Measurements from ENCODE around the gene IL1RAPL2. TPM values are rescaled to one million over a fixed set of nuclear protein-coding genes. Genes with fewer than 3 reads are reported as not detected.

Gene IL1RAPL2
- total RNA-seq, 1 experiment from 2014 or later: 1.6 TPM

GRCh38 chrX:105136786-105137185 is 570.8 kb downstream of the IL1RAPL2 start:
- no peaks in the 10 kb centered on the region; the same call in 1 of the 2 replicates for H3K9me2 ChIP-seq (ENCODE audit: insufficient read depth)
- DNase-seq: peak; percentile 50 to 92
- peak overlapping the region; percentile 22; the same call in 1 of the 2 replicates for H3K4me2 ChIP-seq
- H3K4me1 ChIP-seq (replicated peaks; ENCODE audit: insufficient read depth): peaks cover 27% of the 10 kb centered on the region
- H3K4me3 ChIP-seq: no peak overlapping the region
- intact Hi-C loops (cut with micrococcal nuclease; ENCODE audit: unreplicated experiment): no loop called here
- no peak overlapping the region for H2AFZ ChIP-seq
- TF ChIP-seq EZH2 (IDR thresholded peaks at IDR 0.05; ENCODE audit: low read depth) (no peak), CTCF (conservative IDR thresholded peaks at IDR 0.05) (no peak)
- CTCF ChIA-PET: interaction anchor here (1.4 kb wide), 1 partner anchor 53 kb away, joined by 7 read pairs; no protein-coding TSS in a partner anchor
- no peaks in the 10 kb centered on the region for H3K79me2 ChIP-seq (ENCODE audit: low read depth)
- H3K27ac ChIP-seq: peak overlapping the region; percentile 58
- BruUV-seq (replicated peaks): no TSS peak
- H3K9me3 ChIP-seq (ENCODE audit: insufficient read depth, low read depth): no peaks in the 10 kb centered on the region
- H3K27me3 ChIP-seq (ENCODE audit: insufficient read depth, low read depth): no peaks in the 10 kb centered on the region
- H3F3A ChIP-seq (ENCODE audit: insufficient read depth, low read depth): peaks cover 14% of the 10 kb centered on the region; the same call in 1 of the 2 replicates
- no peaks in the 10 kb centered on the region for H4K20me1 ChIP-seq (ENCODE audit: insufficient read depth)
- H3K36me3 ChIP-seq (ENCODE audit: low read depth): no peaks in the 10 kb centered on the region
- POLR2A ChIA-PET (ENCODE audit: unreplicated experiment): interaction anchor here (0.5 to 0.6 kb wide), 3 partner anchors 237 to 1607 kb away, joined by 3 to 5 read pairs (median 3); no protein-coding TSS in a partner anchor

DNA sequence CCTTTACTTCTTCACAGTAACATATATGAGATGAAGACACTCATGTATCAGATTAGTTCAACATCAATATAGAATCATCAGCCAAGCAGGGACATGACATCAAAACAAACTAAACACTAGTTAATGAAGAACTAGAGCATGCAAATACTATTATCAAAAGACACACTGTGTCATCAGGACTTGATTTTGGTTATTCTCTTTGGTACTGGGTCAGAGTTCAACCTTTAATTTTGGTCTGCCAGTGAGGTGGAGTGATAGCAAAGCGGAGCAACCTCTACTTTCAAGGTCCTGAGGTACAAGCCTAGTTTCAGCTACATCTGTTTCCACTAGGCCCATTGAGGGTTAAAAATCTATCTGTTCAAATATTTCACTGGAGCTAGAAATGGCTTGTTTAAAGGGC is 584.0 kb downstream of the IL1RAPL2 start:
- POLR2A ChIA-PET (ENCODE audit: unreplicated experiment): no interaction called here
- TF ChIP-seq CTCF (conservative IDR thresholded peaks at IDR 0.05) (no peak), EZH2 (IDR thresholded peaks at IDR 0.05; ENCODE audit: low read depth) (no peak)
- Histone ChIP-seq H3F3A (ENCODE audit: insufficient read depth, low read depth) (no peaks in the 10 kb centered on the region), H3K4me3 (no peak overlapping the region), H3K79me2 (ENCODE audit: low read depth) (no peaks in the 10 kb centered on the region), H3K4me2 (no peak overlapping the region), H3K9me3 (ENCODE audit: insufficient read depth, low read depth) (no peaks in the 10 kb centered on the region), H4K20me1 (ENCODE audit: insufficient read depth) (no peaks in the 10 kb centered on the region), H3K36me3 (ENCODE audit: low read depth) (no peaks in the 10 kb centered on the region), H2AFZ (no peak overlapping the region), H3K9me2 (ENCODE audit: insufficient read depth) (no peaks in the 10 kb centered on the region), H3K27me3 (ENCODE audit: insufficient read depth, low read depth) (no peaks in the 10 kb centered on the region), H3K27ac (0 out of 2 replicates have a peak overlapping the region, but pooled peaks have one; percentile 22), H3K4me1 (replicated peaks; ENCODE audit: insufficient read depth) (no peaks in the 10 kb centered on the region)
- CTCF ChIA-PET: no interaction called here
- intact Hi-C loops (cut with micrococcal nuclease; ENCODE audit: unreplicated experiment): no loop called here
- no TSS peak for BruUV-seq (replicated peaks)
- DNase-seq: no peak

DNA sequence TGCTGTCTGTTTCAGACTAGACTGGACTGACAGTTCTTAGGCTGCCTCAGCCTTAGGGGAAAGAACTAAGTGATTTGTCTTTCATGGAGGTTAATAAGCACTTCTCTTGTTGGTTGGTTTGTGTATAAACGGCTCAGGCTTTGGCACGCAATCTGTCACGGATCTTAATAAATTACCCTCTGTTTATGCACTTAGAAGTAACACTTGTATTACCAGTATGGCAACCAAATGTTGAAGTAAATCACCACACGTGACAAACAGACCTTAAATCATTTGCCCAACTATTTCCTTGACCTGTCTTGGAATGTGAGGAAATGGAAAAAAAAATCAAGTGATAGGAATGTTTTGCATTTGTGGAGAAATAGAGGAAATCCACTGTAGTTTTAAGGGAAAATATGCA is 584.6 kb downstream of the IL1RAPL2 start:
- Histone ChIP-seq H2AFZ (no peak overlapping the region), H3K4me3 (no peak overlapping the region), H3K36me3 (ENCODE audit: low read depth) (no peaks in the 10 kb centered on the region), H3F3A (ENCODE audit: insufficient read depth, low read depth) (no peaks in the 10 kb centered on the region), H3K4me1 (replicated peaks; ENCODE audit: insufficient read depth) (no peaks in the 10 kb centered on the region), H3K9me3 (ENCODE audit: insufficient read depth, low read depth) (no peaks in the 10 kb centered on the region), H3K27ac (0 out of 2 replicates have a peak overlapping the region, but pooled peaks have one; percentile 22), H3K27me3 (ENCODE audit: insufficient read depth, low read depth) (no peaks in the 10 kb centered on the region), H3K9me2 (ENCODE audit: insufficient read depth) (no peaks in the 10 kb centered on the region), H4K20me1 (ENCODE audit: insufficient read depth) (no peaks in the 10 kb centered on the region), H3K79me2 (ENCODE audit: low read depth) (no peaks in the 10 kb centered on the region), H3K4me2 (no peak overlapping the region)
- DNase-seq: peak; percentile 12 to 72
- CTCF ChIA-PET: no interaction called here
- TF ChIP-seq EZH2 (IDR thresholded peaks at IDR 0.05; ENCODE audit: low read depth): no peak
- no peak for TF ChIP-seq CTCF (conservative IDR thresholded peaks at IDR 0.05)
- intact Hi-C loops (cut with micrococcal nuclease; ENCODE audit: unreplicated experiment): no loop called here
- no TSS peak for BruUV-seq (replicated peaks)
- POLR2A ChIA-PET (ENCODE audit: unreplicated experiment): no interaction called here

All from PC-9 (cell line).